Activated CD8-positive, alpha-beta memory T cell treated with anti-CD3 and anti-CD28 coated beads for 24 hours (primary cell): ENCODE data around the gene PRKG1.

Experiments
- DNase-seq: peaks from one replicate; pipeline ENCODE4 v3.0.0-alpha.2; 2020

PRKG1 gene

GRCh38 chr10:51629934-51630639 lies 555.8 kb downstream of the PRKG1 start:
- DNase-seq = no peak

DNA sequence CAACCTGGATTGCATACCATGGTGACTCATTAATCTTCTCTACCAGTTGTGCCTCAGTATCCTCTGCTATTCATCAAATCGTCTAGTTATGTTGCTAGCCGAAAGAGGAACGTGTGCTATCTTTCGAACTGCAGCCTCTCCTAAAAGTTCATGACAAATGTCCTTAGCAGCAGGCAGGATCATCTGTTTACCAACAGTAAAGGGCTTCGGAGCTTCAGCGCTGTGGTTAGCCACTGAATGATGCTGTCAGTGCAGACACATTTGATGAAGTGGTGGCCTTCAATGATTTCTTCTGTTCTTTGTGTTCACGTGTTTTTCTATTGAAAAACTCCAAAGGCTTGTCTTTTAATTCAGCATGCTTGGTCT lies 556.3 kb downstream of the PRKG1 start:
- no peak for DNase-seq

DNA sequence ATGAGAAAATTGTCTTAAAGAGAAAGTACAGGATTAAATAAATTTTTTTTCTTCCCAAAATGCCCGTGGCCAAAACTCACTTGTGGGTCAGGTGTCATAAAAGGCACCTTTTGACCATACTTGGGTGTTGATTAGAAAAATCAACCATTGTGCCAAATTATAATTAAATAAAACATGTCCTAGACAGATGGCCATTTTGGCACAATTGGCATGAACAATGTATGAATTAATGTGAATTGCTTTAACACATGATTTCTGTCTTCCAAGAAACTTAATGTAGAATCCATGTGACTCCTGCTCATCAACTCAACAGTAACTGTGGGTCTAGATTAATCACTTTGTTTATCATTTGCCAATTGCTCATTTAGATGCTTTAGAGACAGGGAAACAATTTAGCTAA lies 561.1 kb downstream of the PRKG1 start:
- no peak for DNase-seq

DNA sequence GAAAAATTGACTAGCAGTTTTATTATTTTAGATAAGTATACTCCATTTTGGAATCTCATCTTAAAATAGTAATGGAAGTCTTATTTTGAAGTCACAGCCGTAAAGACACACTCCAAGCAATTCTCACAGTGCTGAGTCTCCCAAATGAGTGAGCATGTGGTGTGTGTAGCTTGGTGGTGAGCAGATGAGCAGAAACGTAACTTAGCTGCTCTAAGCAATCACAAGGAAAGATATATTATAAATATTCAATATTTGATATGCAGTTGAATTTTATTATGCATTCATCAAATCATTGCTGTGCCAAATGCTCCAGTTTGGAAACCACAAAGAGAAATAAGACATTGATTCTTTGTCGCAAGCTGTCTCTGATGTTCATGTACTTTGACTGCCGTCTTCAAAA lies 563.9 kb downstream of the PRKG1 start:
- DNase-seq = no peak

GRCh38 chr10:51638737-51639136 lies 564.5 kb downstream of the PRKG1 start:
- DNase-seq = no peak

DNA sequence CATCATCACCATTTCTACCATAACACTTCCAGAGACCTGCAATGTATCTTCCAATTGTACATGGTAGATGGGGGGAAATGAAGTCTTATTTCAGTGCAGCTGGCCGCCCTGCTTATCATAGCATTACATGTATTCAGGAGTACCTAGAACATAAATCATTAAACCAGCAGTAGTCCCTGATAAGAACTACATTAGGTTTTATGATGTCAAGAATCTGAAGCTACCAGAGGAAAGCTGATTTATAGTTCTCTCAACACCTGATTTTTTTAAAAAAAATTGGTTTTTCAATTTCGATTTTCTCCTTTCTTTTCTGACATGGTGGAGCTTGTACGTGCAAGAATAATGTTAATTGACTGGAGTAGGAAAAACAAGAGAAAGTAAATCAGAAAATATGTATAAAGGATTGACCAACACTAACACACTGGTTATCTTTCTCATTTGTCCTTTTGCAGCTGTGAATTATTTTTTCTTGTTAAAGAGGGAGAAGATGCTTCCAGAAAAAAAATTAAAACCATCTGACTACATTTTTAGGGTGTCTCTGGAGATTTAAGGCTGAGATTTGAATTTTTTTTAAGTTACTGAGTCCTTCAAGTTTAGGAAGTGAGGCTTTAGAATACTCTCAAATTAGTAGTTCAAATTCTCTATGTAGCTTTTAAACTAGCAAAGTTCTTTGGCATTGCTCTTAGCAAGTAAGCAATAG lies 566.0 kb downstream of the PRKG1 start:
- no peak for DNase-seq

- no peak for DNase-seq
Observed at GRCh38 chr10:51642581-51642980, 568.3 kb downstream of the PRKG1 start.

- DNase-seq = no peak
Observed at GRCh38 chr10:51643734-51644133, 569.4 kb downstream of the PRKG1 start.

DNA sequence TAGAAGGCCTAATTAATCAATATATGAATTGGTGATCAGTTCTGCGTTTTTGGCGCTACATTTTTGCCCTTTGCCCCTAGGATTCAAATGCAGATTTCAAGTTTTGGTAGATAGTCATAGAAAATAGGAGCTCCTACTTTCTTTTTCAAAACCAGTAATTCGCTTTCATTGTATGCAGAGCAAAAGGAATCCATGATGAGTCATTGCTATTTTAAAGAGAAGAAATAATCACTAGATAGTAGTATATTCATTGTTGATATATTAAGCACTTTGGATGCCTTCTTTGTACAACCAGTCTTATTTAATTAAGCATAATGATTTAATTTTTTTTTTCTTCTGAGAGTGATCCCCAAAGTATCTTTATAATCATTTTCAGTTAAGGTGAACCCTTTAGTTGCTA lies 574.8 kb downstream of the PRKG1 start:
- no peak for DNase-seq

DNA sequence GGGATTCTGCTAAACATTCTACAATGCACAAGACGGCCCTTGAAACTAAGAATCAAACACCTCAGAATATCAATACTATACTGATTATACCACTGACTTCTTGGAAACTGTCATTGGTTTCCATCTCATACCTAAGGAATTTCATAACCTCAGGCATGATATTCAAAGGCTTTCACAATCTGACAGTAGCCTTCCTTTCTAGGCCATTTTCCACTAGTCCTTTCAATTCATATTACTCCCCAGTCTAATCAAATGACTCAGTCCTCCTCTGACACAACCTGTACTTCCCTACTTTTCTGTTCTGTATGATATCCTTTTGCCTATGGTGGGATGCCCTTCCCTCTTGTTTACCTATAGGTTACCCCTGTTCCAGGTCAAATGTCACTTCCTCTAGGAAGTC lies 576.8 kb downstream of the PRKG1 start:
- DNase-seq = no peak

DNA sequence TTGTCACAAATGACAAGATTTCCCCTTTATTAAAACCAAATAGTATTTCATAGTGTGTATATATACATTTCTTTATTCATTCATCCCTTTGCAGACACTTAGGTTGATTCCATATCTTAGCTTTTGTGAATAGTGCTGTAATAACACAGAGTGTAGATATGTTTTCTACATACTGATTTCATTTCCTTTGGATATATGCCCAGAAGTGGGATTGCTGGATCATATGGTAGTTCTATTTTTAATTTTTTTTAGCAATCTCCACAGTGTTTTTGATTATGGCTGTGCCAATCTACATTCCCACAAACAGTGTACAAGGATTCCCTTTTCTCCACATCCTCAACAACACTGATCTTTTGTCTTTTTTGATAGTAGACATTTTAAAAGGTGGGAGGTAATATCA lies 578.7 kb downstream of the PRKG1 start:
- DNase-seq = no peak

DNA sequence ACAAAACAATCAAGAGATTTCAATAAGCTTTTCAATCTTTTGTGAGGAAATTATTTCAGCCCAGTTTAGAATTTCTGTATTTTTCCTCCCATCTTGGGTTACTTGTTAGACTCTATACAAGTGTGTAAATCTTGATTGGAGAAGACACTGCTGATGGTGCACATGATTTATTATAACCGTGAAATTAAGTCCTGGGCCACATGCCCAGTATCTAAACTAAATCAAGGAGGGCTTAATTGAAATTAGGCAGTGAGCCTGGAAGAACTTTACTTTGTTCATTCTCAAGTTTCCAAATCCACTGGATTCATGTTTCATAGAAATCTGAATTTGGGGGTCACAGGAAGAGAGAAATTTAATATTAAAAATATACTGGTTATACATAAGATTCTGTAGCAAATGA lies 580.6 kb downstream of the PRKG1 start:
- DNase-seq = no peak

- DNase-seq = no peak
Observed at GRCh38 chr10:51656503-51656902, 582.2 kb downstream of the PRKG1 start.

DNA sequence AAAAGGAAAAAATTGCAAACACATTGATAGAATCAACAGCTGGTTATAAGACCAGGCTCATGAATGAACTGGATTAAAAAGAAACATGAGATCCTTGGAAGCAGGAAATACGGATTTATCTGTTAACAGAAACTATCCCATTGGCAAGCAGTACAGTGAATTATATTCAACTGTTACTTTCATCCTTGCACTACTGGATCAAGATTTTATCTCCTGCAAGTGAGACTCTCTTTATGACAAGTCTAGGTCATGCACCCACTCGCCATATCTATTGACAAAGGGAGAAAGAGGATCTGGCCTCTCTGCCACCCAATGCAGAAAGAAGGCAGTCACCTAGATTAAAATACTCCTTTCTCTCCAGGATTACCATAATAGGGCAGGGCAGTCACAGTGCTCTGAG lies 583.7 kb downstream of the PRKG1 start:
- no peak for DNase-seq

- DNase-seq = no peak
Observed at GRCh38 chr10:51659344-51659743, 585.1 kb downstream of the PRKG1 start.

DNA sequence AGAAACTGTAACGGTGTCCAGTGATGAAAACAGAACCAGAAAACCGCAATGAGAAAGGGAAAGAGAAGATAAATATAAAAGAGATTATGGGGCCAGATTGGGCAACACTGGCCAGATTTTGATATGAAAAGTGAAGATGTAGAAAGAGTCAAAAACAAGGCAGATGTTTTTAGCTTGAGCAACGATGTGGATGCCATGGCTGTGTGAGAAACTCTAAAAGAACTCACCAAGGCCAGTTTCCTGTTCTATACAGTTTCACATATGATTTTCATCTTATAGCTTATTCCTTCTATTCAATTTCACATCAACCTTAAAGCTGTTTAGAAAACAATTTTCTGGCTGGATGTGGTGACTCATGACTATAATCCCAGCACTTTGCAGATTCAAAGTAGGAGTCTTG lies 588.8 kb downstream of the PRKG1 start:
- no peak for DNase-seq

- no peak for DNase-seq
Observed at GRCh38 chr10:51666456-51666855, 592.2 kb downstream of the PRKG1 start.

DNA sequence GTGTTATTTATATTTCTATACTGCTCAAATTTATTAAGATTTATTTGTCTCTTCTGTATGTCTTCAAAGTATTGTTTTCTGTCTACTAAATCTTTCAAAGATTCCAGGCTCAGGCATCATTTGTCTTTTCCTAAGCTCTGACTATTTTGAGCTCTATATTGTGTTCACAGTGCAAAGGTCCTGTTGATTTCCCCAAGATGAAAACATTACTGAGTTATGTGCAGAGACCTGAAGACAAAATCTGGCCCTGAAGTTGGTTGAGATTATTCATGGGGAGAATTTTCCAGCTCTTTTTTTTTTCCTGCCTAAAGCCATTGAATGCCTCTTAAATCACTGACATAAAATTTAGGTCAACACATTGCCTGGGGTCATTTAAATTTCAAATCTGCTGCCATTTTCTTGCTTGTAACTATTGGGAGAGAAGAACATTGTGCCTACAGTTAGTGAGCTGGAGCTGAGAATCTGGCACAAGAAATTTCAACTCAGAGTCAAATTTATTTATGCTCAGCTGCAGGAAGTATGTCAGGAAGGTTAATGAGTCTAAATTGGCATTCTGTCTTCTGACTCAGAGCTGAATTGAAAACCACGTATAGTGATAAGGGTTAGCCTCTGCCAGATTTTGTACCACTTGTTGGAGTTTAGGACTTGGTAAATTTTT lies 593.5 kb downstream of the PRKG1 start:
- no peak for DNase-seq

DNA sequence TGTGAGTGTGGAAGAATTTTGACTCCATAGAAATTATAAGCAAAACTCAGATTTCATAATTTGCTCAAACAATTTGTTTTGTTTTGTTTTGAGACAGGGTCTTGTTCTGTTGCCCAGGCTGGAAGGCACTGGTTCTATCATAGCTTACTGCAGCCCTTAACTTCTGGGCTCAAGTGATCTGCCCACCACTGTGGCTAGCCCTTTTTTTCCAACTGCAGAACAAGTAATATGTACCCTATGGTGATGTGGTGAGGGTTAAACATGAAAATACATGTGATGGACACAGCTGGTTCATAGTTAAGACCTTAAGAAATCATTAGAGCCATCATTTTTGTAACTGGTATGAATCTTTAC lies 594.0 kb downstream of the PRKG1 start:
- no peak for DNase-seq

GRCh38 chr10:51669041-51669440 lies 594.8 kb downstream of the PRKG1 start:
- DNase-seq = no peak

GRCh38 chr10:51672039-51672535 lies 597.8 kb downstream of the PRKG1 start:
- no peak for DNase-seq

- no peak for DNase-seq
Observed at GRCh38 chr10:51675088-51675487, 600.8 kb downstream of the PRKG1 start.

DNA sequence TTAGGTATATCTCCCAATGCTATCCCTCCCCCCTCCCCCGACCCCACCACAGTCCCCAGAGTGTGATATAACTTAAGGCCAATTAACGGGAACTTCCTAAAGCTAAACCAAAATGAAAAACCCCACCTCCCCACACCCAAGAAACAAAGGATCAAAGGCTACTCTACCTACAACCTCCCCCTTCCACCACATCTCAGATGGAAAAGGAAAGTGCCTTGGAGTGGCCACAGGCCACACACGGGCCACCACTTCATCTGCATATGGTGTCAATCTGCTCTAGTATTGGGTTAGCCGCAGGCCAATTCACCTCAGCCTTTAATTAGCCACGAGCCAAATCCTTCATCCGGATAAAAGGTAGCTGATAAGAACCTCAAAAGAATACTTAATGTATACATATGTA lies 605.6 kb downstream of the PRKG1 start:
- DNase-seq = no peak

DNA sequence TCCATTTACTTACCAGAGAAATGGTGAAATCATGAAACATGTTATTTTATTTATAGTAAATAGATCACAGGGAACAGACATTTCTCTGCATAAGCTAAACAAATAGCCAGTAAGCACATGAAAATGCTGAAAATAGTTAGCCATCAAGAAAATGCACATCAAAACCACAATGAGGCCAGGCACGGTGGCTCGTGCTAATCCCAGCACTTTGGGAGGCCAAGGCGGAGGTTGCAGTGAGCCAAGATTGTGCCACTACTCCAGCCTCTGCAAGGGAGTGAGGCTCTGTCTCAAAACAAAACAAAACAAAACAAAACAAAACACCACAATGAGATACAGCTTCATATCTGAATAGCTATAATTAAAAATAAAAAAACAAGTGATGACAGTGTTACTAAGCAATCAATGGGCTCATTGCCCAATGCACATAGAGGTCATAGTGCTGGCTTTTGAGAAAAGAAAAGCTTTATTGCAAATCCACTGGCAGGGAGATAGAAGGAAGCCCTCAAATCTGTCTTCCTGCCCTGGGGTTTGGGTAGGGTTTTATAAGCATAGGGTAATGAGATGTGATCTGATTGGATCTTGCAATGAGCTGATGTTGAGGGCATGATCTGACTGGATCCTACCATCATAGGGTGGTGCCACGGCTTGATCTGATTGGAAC lies 608.9 kb downstream of the PRKG1 start:
- no peak for DNase-seq
